MCF 10A (cell line): ENCODE measurements around the gene C3orf22. TPM values are rescaled to one million over a fixed set of nuclear protein-coding genes. Genes with fewer than 3 reads are reported as not detected.

ENCODE experiments used
- BruUV-seq: library from RNA; stranded (reverse); fragments of 400-500 nt; replicated peaks from 2 replicates; lab custom pipeline; 2021; lab: Mats Ljungman, UMichigan
- CTCF ChIA-PET: fragments of 300-600 bp; sonication (Branson Sonifier 250); formaldehyde crosslinking; extraction: SDS; loops from one replicate; lab custom pipeline; 2021; ENCODE audit warnings: antibody characterized with exemption, inconsistent platforms; lab: Yijun Ruan, JAX
- POLR2A ChIA-PET: fragments of 300-600, 350-650 bp; sonication (Branson Sonifier 250); formaldehyde crosslinking; extraction: SDS; loops from one replicate; lab custom pipeline; 2020; ENCODE audit warnings: antibody characterized with exemption, inconsistent platforms; lab: Yijun Ruan, JAX
- DNase-seq: peaks from one replicate; pipeline ENCODE4 v3.0.0-alpha.2; 2018; ENCODE audit not compliant: unreplicated experiment
- H3K27ac Mint-ChIP-seq: one replicate; pipeline ENCODE4 v1.8.0; 2022; ENCODE audit warnings: mild to moderate bottlenecking, low read depth, mixed read lengths; ENCODE audit not compliant: unreplicated experiment
- H3K27me3 Mint-ChIP-seq: one replicate; pipeline ENCODE4 v1.8.0; 2022; ENCODE audit warnings: mixed read lengths; ENCODE audit not compliant: insufficient read depth, unreplicated experiment
- H3K36me3 Mint-ChIP-seq: one replicate; pipeline ENCODE4 v1.8.0; 2022; ENCODE audit warnings: mild to moderate bottlenecking, moderate library complexity, mixed read lengths; ENCODE audit not compliant: insufficient read depth, unreplicated experiment
- H3K4me1 Mint-ChIP-seq: one replicate; pipeline ENCODE4 v1.8.0; 2022; ENCODE audit warnings: mixed read lengths; ENCODE audit not compliant: insufficient read depth, unreplicated experiment
- H3K4me3 Mint-ChIP-seq: one replicate; pipeline ENCODE4 v1.8.0; 2022; ENCODE audit warnings: mild to moderate bottlenecking, moderate library complexity, mixed read lengths; ENCODE audit not compliant: unreplicated experiment
- H3K9me3 Mint-ChIP-seq: one replicate; pipeline ENCODE4 v1.8.0; 2022; ENCODE audit warnings: mixed read lengths; ENCODE audit not compliant: unreplicated experiment
- intact Hi-C: fragments of 100-400 bp; cut with micrococcal nuclease; formaldehyde crosslinking; loops from 2 replicates; pipeline ENCODE4 v1.14.1; 2022
- total RNA-seq: library from RNA; stranded (reverse); gene quantifications from 2 replicates; pipeline ENCODE4 v1.2.3, GENCODE V29; 2022
- TF ChIP-seq, protein P1 (sequence below): fragments of 200-600 bp; IDR thresholded peaks from one replicate; pipeline ENCODE4 v1.8.0; 2022; ENCODE audit warnings: antibody characterized with exemption, mild to moderate bottlenecking; ENCODE audit not compliant: unreplicated experiment

The C3orf22 gene
- total RNA-seq, 1 experiment from 2014 or later: not detected

GRCh38 chr3:126581569-126581968 is 22.8 kb upstream of the C3orf22 start:
- Mint-ChIP-seq H3K27ac (no peak overlapping the region), H3K36me3 (no peaks in the 10 kb centered on the region), H3K9me3 (no peaks in the 10 kb centered on the region), H3K4me3 (no peak overlapping the region), H3K27me3 (no peaks in the 10 kb centered on the region), H3K4me1 (no peaks in the 10 kb centered on the region)
- ChIA-PET CTCF (interaction anchor here (0.6 kb wide), 1 partner anchor 190 kb away, joined by 3 read pairs; no protein-coding TSS in a partner anchor), POLR2A (no interaction called here)
- TF ChIP-seq, protein P1, sequence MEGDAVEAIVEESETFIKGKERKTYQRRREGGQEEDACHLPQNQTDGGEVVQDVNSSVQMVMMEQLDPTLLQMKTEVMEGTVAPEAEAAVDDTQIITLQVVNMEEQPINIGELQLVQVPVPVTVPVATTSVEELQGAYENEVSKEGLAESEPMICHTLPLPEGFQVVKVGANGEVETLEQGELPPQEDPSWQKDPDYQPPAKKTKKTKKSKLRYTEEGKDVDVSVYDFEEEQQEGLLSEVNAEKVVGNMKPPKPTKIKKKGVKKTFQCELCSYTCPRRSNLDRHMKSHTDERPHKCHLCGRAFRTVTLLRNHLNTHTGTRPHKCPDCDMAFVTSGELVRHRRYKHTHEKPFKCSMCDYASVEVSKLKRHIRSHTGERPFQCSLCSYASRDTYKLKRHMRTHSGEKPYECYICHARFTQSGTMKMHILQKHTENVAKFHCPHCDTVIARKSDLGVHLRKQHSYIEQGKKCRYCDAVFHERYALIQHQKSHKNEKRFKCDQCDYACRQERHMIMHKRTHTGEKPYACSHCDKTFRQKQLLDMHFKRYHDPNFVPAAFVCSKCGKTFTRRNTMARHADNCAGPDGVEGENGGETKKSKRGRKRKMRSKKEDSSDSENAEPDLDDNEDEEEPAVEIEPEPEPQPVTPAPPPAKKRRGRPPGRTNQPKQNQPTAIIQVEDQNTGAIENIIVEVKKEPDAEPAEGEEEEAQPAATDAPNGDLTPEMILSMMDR: no peak
- no TSS peak for BruUV-seq
- no peak for DNase-seq
- intact Hi-C loops: no loop called here

DNA sequence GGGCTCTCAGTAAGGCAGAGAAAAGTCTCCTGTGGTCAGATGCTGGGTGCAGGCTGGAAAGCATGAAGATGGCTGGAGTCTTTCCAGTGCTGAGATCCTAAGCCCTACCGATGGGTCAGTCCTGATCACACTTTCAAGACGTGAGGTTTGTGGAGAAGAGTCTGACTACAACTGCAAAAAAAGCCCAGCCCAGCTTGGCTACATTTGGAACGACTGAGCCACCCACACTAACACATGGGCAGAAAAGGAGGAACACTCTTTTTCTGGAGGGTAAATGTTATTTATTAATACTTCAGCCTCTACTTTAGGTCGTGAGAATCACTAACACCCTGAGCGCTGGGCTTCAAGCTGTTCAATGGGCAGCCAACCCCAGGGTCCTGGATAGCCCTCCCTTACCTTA is 22.0 kb upstream of the C3orf22 start:
- intact Hi-C loops: no loop called here
- H3K4me3 Mint-ChIP-seq: no peak overlapping the region
- no TSS peak for BruUV-seq
- no peaks in the 10 kb centered on the region for H3K4me1 Mint-ChIP-seq
- TF ChIP-seq, protein P1: no peak
- POLR2A ChIA-PET: interaction anchor here (0.6 kb wide), 1 partner anchor 799 kb away, joined by 4 read pairs; no protein-coding TSS in a partner anchor
- no peaks in the 10 kb centered on the region for H3K27me3 Mint-ChIP-seq
- H3K9me3 Mint-ChIP-seq: no peaks in the 10 kb centered on the region
- H3K36me3 Mint-ChIP-seq: no peaks in the 10 kb centered on the region
- no peak for DNase-seq
- no peak overlapping the region for H3K27ac Mint-ChIP-seq
- CTCF ChIA-PET: interaction anchor here (0.6 to 0.7 kb wide), 2 partner anchors 161 to 189 kb away, joined by 3 to 4 read pairs; no protein-coding TSS in a partner anchor

- CTCF ChIA-PET: no interaction called here
- no peaks in the 10 kb centered on the region for H3K27me3 Mint-ChIP-seq
- TF ChIP-seq, protein P1: no peak
Measured at GRCh38 chr3:126578702-126579101, 20.0 kb upstream of the C3orf22 start.

GRCh38 chr3:126577261-126577660 is 18.5 kb upstream of the C3orf22 start:
- Mint-ChIP-seq H3K27me3 (no peaks in the 10 kb centered on the region), H3K9me3 (no peaks in the 10 kb centered on the region), H3K36me3 (no peaks in the 10 kb centered on the region), H3K4me3 (no peak overlapping the region), H3K4me1 (no peaks in the 10 kb centered on the region), H3K27ac (no peak overlapping the region)
- ChIA-PET CTCF (no interaction called here), POLR2A (no interaction called here)
- TF ChIP-seq, protein P1: no peak
- intact Hi-C loops: no loop called here
- no TSS peak for BruUV-seq
- no peak for DNase-seq

More at GRCh38 chr3:126578702-126579101, 20.0 kb upstream of the C3orf22 start:
- Mint-ChIP-seq H3K27ac (no peak overlapping the region), H3K4me1 (no peaks in the 10 kb centered on the region), H3K4me3 (no peak overlapping the region), H3K36me3 (no peaks in the 10 kb centered on the region), H3K9me3 (no peaks in the 10 kb centered on the region)
- BruUV-seq: no TSS peak
- POLR2A ChIA-PET: interaction anchor here (0.6 kb wide), 1 partner anchor 32 kb away, joined by 3 read pairs; no protein-coding TSS in a partner anchor
- DNase-seq: no peak
- intact Hi-C loops: no loop called here
